ENCODE results near the gene COL9A1.

Gene COL9A1

GRCh38 chr6:70234561-70235236 lies 68.2 kb downstream of the COL9A1 start:
- no peak for DNase-seq (ENCODE audit: low read depth in 3 of 3)

- no peak for DNase-seq (ENCODE audit: low read depth in 3 of 3)
Observed at GRCh38 chr6:70231311-70231710, 71.6 kb downstream of the COL9A1 start.

GRCh38 chr6:70225055-70225454 lies 77.8 kb downstream of the COL9A1 start:
- DNase-seq (ENCODE audit: low read depth in 3 of 3), result no peak

- no peak for DNase-seq (ENCODE audit: low read depth in 3 of 3)
Observed at GRCh38 chr6:70222439-70222749, 80.5 kb downstream of the COL9A1 start.

GRCh38 chr6:70221715-70222438 lies 81.0 kb downstream of the COL9A1 start:
- DNase-seq (ENCODE audit: low read depth in 3 of 3), result no peak

GRCh38 chr6:70221025-70221714 lies 81.7 kb downstream of the COL9A1 start:
- DNase-seq (ENCODE audit: low read depth in 3 of 3), result no peak

GRCh38 chr6:70219943-70220613 lies 82.8 kb downstream of the COL9A1 start:
- DNase-seq (ENCODE audit: low read depth in 3 of 3), result no peak

GRCh38 chr6:70216767-70217166 lies 86.1 kb downstream of the COL9A1 start:
- DNase-seq (ENCODE audit: low read depth in 3 of 3), result no peak

- no peak for DNase-seq (ENCODE audit: low read depth in 3 of 3)
Observed at GRCh38 chr6:70215460-70216108, 87.3 kb downstream of the COL9A1 start.

- no peak for DNase-seq (ENCODE audit: low read depth in 3 of 3)
Observed at GRCh38 chr6:70210462-70210861, 92.4 kb downstream of the COL9A1 start.

GRCh38 chr6:70208235-70208790 lies 94.6 kb downstream of the COL9A1 start:
- no peak for DNase-seq (ENCODE audit: low read depth in 3 of 3)

- no peak for DNase-seq (ENCODE audit: low read depth in 3 of 3)
Observed at GRCh38 chr6:70198785-70199184, 104.1 kb downstream of the COL9A1 start.

GRCh38 chr6:70196531-70196930 lies 106.4 kb downstream of the COL9A1 start:
- DNase-seq (ENCODE audit: low read depth in 3 of 3), result no peak

- DNase-seq (ENCODE audit: low read depth in 3 of 3), result no peak
Observed at GRCh38 chr6:70194421-70194820, 108.5 kb downstream of the COL9A1 start.

GRCh38 chr6:70188202-70188601 lies 114.7 kb downstream of the COL9A1 start:
- no peak for DNase-seq (ENCODE audit: low read depth in 3 of 3)

- no peak for DNase-seq (ENCODE audit: low read depth in 3 of 3)
Observed at GRCh38 chr6:70186461-70186860, 116.4 kb downstream of the COL9A1 start.

- DNase-seq (ENCODE audit: low read depth in 3 of 3), result no peak
Observed at GRCh38 chr6:70184723-70185122, 118.2 kb downstream of the COL9A1 start.

GRCh38 chr6:70183538-70183937 lies 119.3 kb downstream of the COL9A1 start:
- no peak for DNase-seq (ENCODE audit: low read depth in 3 of 3)

GRCh38 chr6:70180901-70181599 lies 121.8 kb downstream of the COL9A1 start:
- DNase-seq (ENCODE audit: low read depth in 3 of 3), result no peak

- DNase-seq (ENCODE audit: low read depth in 3 of 3), result no peak
Observed at GRCh38 chr6:70180183-70180900, 122.5 kb downstream of the COL9A1 start.

All from stimulated activated CD4-positive, alpha-beta T cell treated with anti-CD3 and anti-CD28 coated beads, TNF-alpha, amount 100 ng/mL, for 4 hours (primary cell).